Measurements from ENCODE around the gene UBE2G2. TPM values are rescaled to one million over a fixed set of nuclear protein-coding genes. Genes with fewer than 3 reads are reported as not detected.

Gene UBE2G2
- polyA plus RNA-seq, 1 experiment = 62.2 TPM

GRCh38 chr21:44783020-44783696 lies 18.5 kb downstream of the UBE2G2 start:
- CTCF ChIA-PET = interaction anchor here (1.3 to 3.1 kb wide), 3 partner anchors 10 to 17 kb away, joined by 3 to 21 read pairs (median 16); no protein-coding TSS in a partner anchor
- no peak overlapping the region for H3K4me3 ChIP-seq (ENCODE audit: low read depth, low read length)
- no peaks in the 10 kb centered on the region for H3K27me3 ChIP-seq (ENCODE audit: control insufficient read depth, insufficient read depth, low read length)
- no peak for TF ChIP-seq CTCF (IDR thresholded peaks at IDR 0.05; ENCODE audit: low read depth, low read length)
- POLR2A ChIA-PET = no interaction called here
- DNase-seq (ENCODE audit: low read depth, low spot score) = no peak
- no peaks in the 10 kb centered on the region for H3K9me3 ChIP-seq (ENCODE audit: control insufficient read depth, insufficient read depth, low read length)
- no peak overlapping the region for H3K27ac ChIP-seq (ENCODE audit: low read depth, low read length)

GRCh38 chr21:44780767-44781459 lies 20.7 kb downstream of the UBE2G2 start:
- CTCF ChIA-PET = interaction anchor here (3.1 kb wide), 1 partner anchor 12 kb away, joined by 21 read pairs; no protein-coding TSS in a partner anchor
- H3K27ac ChIP-seq (ENCODE audit: low read depth, low read length) = no peak overlapping the region
- POLR2A ChIA-PET = no interaction called here

GRCh38 chr21:44780137-44780502 lies 21.5 kb downstream of the UBE2G2 start:
- POLR2A ChIA-PET = no interaction called here
- no peak overlapping the region for H3K27ac ChIP-seq (ENCODE audit: low read depth, low read length)
- no peak for TF ChIP-seq CTCF (IDR thresholded peaks at IDR 0.05; ENCODE audit: low read depth, low read length)
- no peak for DNase-seq (ENCODE audit: low read depth, low spot score)
- no peaks in the 10 kb centered on the region for H3K9me3 ChIP-seq (ENCODE audit: control insufficient read depth, insufficient read depth, low read length)
- H3K27me3 ChIP-seq (ENCODE audit: control insufficient read depth, insufficient read depth, low read length) = no peaks in the 10 kb centered on the region
- CTCF ChIA-PET = interaction anchor here (3.1 kb wide), 1 partner anchor 13 kb away, joined by 21 read pairs; no protein-coding TSS in a partner anchor
- no peak overlapping the region for H3K4me3 ChIP-seq (ENCODE audit: low read depth, low read length)

More at GRCh38 chr21:44780767-44781459, 20.7 kb downstream of the UBE2G2 start:
- H3K27me3 ChIP-seq (ENCODE audit: control insufficient read depth, insufficient read depth, low read length) = no peaks in the 10 kb centered on the region
- no peak for TF ChIP-seq CTCF (IDR thresholded peaks at IDR 0.05; ENCODE audit: low read depth, low read length)
- DNase-seq (ENCODE audit: low read depth, low spot score) = no peak
- no peak overlapping the region for H3K4me3 ChIP-seq (ENCODE audit: low read depth, low read length)
- no peaks in the 10 kb centered on the region for H3K9me3 ChIP-seq (ENCODE audit: control insufficient read depth, insufficient read depth, low read length)

GRCh38 chr21:44779417-44780136 lies 22.0 kb downstream of the UBE2G2 start:
- no peaks in the 10 kb centered on the region for H3K9me3 ChIP-seq (ENCODE audit: control insufficient read depth, insufficient read depth, low read length)
- TF ChIP-seq CTCF (IDR thresholded peaks at IDR 0.05; ENCODE audit: low read depth, low read length) = no peak
- no peak overlapping the region for H3K27ac ChIP-seq (ENCODE audit: low read depth, low read length)
- CTCF ChIA-PET = interaction anchor here (1.0 to 1.4 kb wide), 2 partner anchors 14 to 20 kb away, joined by 5 to 6 read pairs; no protein-coding TSS in a partner anchor
- H3K27me3 ChIP-seq (ENCODE audit: control insufficient read depth, insufficient read depth, low read length) = no peaks in the 10 kb centered on the region
- H3K4me3 ChIP-seq (ENCODE audit: low read depth, low read length) = no peak overlapping the region
- no peak for DNase-seq (ENCODE audit: low read depth, low spot score)
- POLR2A ChIA-PET = no interaction called here
